AG04449 (cell line): ENCODE results near the gene ERP44.

Experiments used
- CTCF ChIA-PET: fragments of 350-600 bp; formaldehyde crosslinking; extraction: SDS; loops from one replicate; lab custom pipeline; 2021; ENCODE audit warnings: antibody characterized with exemption; lab: Yijun Ruan, JAX
- POLR2A ChIA-PET: fragments of 400-600, 350-600 bp; formaldehyde crosslinking; extraction: SDS; loops from one replicate; lab custom pipeline; 2020; ENCODE audit warnings: antibody characterized with exemption, inconsistent platforms; lab: Yijun Ruan, JAX
- DNase-seq: peaks from one replicate; pipeline ENCODE4 v3.0.0-alpha.2; 2010; ENCODE audit warnings: low read depth, low spot score
- H3K4me3 ChIP-seq: 2 replicates; pipeline ENCODE4 v1.5.1; 2011; ENCODE audit warnings: low read depth, mild to moderate bottlenecking, control low read depth, low read length
- CTCF ChIP-seq: IDR thresholded peaks from one replicate; pipeline ENCODE4 v1.5.1; 2011; ENCODE audit warnings: mild to moderate bottlenecking, moderate library complexity, low read length, control low read depth, inconsistent platforms; ENCODE audit not compliant: insufficient read depth; ENCODE audit errors: missing control alignments

Gene ERP44

GRCh38 chr9:99936947-99937587 lies 161.7 kb downstream of the ERP44 start:
- no peak overlapping the region for H3K4me3 ChIP-seq
- DNase-seq = no peak
- no peak for TF ChIP-seq CTCF
- ChIA-PET CTCF (interaction anchor here (0.6 to 2.7 kb wide), 2 partner anchors 11 to 295 kb away, joined by 3 to 13 read pairs; no protein-coding TSS in a partner anchor), POLR2A (no interaction called here)

- no peak for DNase-seq
- TF ChIP-seq CTCF = no peak
- no peak overlapping the region for H3K4me3 ChIP-seq
- CTCF ChIA-PET = interaction anchor here (1.1 to 4.6 kb wide), 4 partner anchors 10 to 746 kb away, joined by 3 to 16 read pairs (median 4); no protein-coding TSS in a partner anchor
- POLR2A ChIA-PET = interaction anchor here (0.6 kb wide), 1 partner anchor 439 kb away, joined by 3 read pairs; no protein-coding TSS in a partner anchor
Measured at GRCh38 chr9:99931155-99931840, 167.5 kb downstream of the ERP44 start.

GRCh38 chr9:99929652-99930051 lies 169.1 kb downstream of the ERP44 start:
- no peak overlapping the region for H3K4me3 ChIP-seq
- CTCF ChIA-PET = no interaction called here
- POLR2A ChIA-PET = no interaction called here
- TF ChIP-seq CTCF = no peak
- DNase-seq = no peak
